HCT116 (cell line): ENCODE measurements around the gene ERBB4. TPM values are rescaled to one million over a fixed set of nuclear protein-coding genes. Genes with fewer than 3 reads are reported as not detected.

Experiments used
- ATAC-seq: fragments of 200-7000 bp; cut with Tn5 transposase; 2 replicates; pipeline ENCODE4 v1.9.1; 2020; ENCODE audit warnings: mild to moderate bottlenecking, moderate library complexity
- BruUV-seq: library from RNA; stranded (reverse); fragments of 400-500 nt; replicated peaks from 2 replicates; lab custom pipeline; 2021; lab: Mats Ljungman, UMichigan
- CTCF ChIA-PET: fragments of 300-600 bp; sonication (Branson Sonifier 250); formaldehyde crosslinking; loops from one replicate; lab custom pipeline; 2021; ENCODE audit warnings: antibody characterized with exemption; lab: Charles Lee
- POLR2A ChIA-PET: fragments of 300-600, 350-600 bp; sonication (Branson Sonifier 250); formaldehyde crosslinking; loops from one replicate; lab custom pipeline; 2021; ENCODE audit warnings: antibody characterized with exemption; lab: Charles Lee
- RAD21 ChIA-PET, 2 experiments: fragments of 300-600 bp; sonication (Branson Sonifier 250); formaldehyde crosslinking; loops; one replicate each; lab custom pipeline; 2023; ENCODE audit warnings: low total read pairs in 2 of 2; ENCODE audit not compliant: uncharacterized antibody in 2 of 2, unreplicated experiment in 2 of 2, low non-redundant PET in 1 of 2; lab: Charles Lee
- DNase-seq: peaks from one replicate; pipeline ENCODE4 v3.0.0-alpha.2; 2010; ENCODE audit warnings: low read depth, low spot score
- H2AFZ ChIP-seq: fragments of 200-600 bp; shearing (Covaris generic), sonication (generic); 2 replicates; pipeline ENCODE4 v1.6.1; 2017; ENCODE audit warnings: low read depth, mixed run types, mixed read lengths, antibody characterized with exemption, low read length; ENCODE audit not compliant: poor library complexity, severe bottlenecking
- H3K27ac ChIP-seq: 2 replicates; pipeline ENCODE4 v1.5.1; 2012; ENCODE audit warnings: low read depth, low read length
- H3K27me3 ChIP-seq: fragments of 200-600 bp; sonication (generic); 2 replicates; pipeline ENCODE4 v1.6.1; 2016; ENCODE audit warnings: mixed run types, low read length, mixed read lengths; ENCODE audit not compliant: insufficient read depth
- H3K36me3 ChIP-seq, 2 experiments: fragments of 200-500 bp in 1 of 2; fragments of 200-600 bp in 1 of 2; sonication (Bioruptor generic) in 1 of 2; sonication (generic) in 1 of 2; 2 replicates each; pipeline versions ENCODE4 v1.5.1 to v1.6.1; 2014 to 2016; ENCODE audit warnings: low read length in 2 of 2, inconsistent platforms in 1 of 2, mixed read lengths in 1 of 2, mixed run types in 1 of 2; ENCODE audit not compliant: insufficient read depth in 2 of 2, control insufficient read depth in 1 of 2
- H3K4me1 ChIP-seq, 2 experiments: fragments of 200-600 bp in 1 of 2; sonication (generic) in 1 of 2; 2 replicates each; pipeline versions ENCODE4 v1.5.1 to v1.6.1; 2012 to 2017; ENCODE audit warnings: low read length in 2 of 2, inconsistent platforms in 1 of 2, mild to moderate bottlenecking in 1 of 2, mixed read lengths in 1 of 2, mixed run types in 1 of 2, moderate library complexity in 1 of 2; ENCODE audit not compliant: insufficient read depth in 2 of 2, control insufficient read depth in 1 of 2
- H3K4me2 ChIP-seq: fragments of 200-600 bp; sonication (generic); 2 replicates; pipeline ENCODE4 v1.6.1; 2017; ENCODE audit warnings: mixed run types, low read length, mixed read lengths
- H3K4me3 ChIP-seq, 2 experiments: fragments of 200-600 bp in 1 of 2; sonication (generic) in 1 of 2; replicated peaks in 1 of 2; 2 replicates each; pipeline ENCODE4 v1.5.1; 2011 to 2016; ENCODE audit warnings: low read length in 2 of 2, control low read depth in 1 of 2, low read depth in 1 of 2, mild to moderate bottlenecking in 1 of 2, mixed read lengths in 1 of 2, mixed run types in 1 of 2
- H3K79me2 ChIP-seq: fragments of 200-600 bp; sonication (generic); 2 replicates; pipeline ENCODE4 v1.6.1; 2017; ENCODE audit warnings: mild to moderate bottlenecking, mixed run types, low read length, moderate library complexity, mixed read lengths; ENCODE audit not compliant: insufficient read depth
- H3K9ac ChIP-seq: fragments of 200-600 bp; sonication (generic); 2 replicates; pipeline ENCODE4 v1.6.1; 2016; ENCODE audit warnings: low read length, mixed read lengths
- H3K9me2 ChIP-seq: fragments of 200-600 bp; sonication (generic), shearing (Covaris generic); 2 replicates; pipeline ENCODE4 v1.6.1; 2017; ENCODE audit warnings: mixed run types, mild to moderate bottlenecking, moderate library complexity; ENCODE audit not compliant: insufficient read depth
- H3K9me3 ChIP-seq, 2 experiments: fragments of 200-500 bp in 1 of 2; fragments of 200-600 bp in 1 of 2; sonication (Bioruptor generic) in 1 of 2; sonication (generic) in 1 of 2; 2 replicates each; pipeline ENCODE4 v1.6.1; 2014 to 2017; ENCODE audit warnings: low read length in 2 of 2, mixed read lengths in 2 of 2, inconsistent platforms in 1 of 2, low read depth in 1 of 2, mild to moderate bottlenecking in 1 of 2, mixed run types in 1 of 2, moderate library complexity in 1 of 2; ENCODE audit not compliant: control insufficient read depth in 1 of 2, insufficient read depth in 1 of 2
- H4K20me1 ChIP-seq: fragments of 200-600 bp; sonication (generic), shearing (Covaris generic); 2 replicates; pipeline ENCODE4 v1.6.1; 2017; ENCODE audit warnings: mixed run types, mild to moderate bottlenecking, moderate library complexity; ENCODE audit not compliant: insufficient read depth
- CBX3 ChIP-seq: IDR thresholded peaks from 2 replicates; pipeline ENCODE4 v1.6.1; 2012; ENCODE audit warnings: low read depth
- CEBPB ChIP-seq: IDR thresholded peaks from 2 replicates; pipeline ENCODE4 v1.6.1; 2012; ENCODE audit warnings: low read depth
- FOSL1 ChIP-seq: IDR thresholded peaks from 2 replicates; pipeline ENCODE4 v1.6.1; 2012; ENCODE audit warnings: low read depth
- JUND ChIP-seq: IDR thresholded peaks from 2 replicates; pipeline ENCODE4 v1.6.1; 2012
- POLR2A ChIP-seq: IDR thresholded peaks from 2 replicates; pipeline ENCODE4 v1.7.0; 2011; ENCODE audit warnings: borderline replicate concordance; ENCODE audit not compliant: insufficient read depth, insufficient read length; ENCODE audit errors: extremely low read depth
- SIN3A ChIP-seq: IDR thresholded peaks from 2 replicates; pipeline ENCODE4 v1.6.1; 2012; ENCODE audit warnings: low read depth
- SP1 ChIP-seq: IDR thresholded peaks from 2 replicates; pipeline ENCODE4 v1.6.1; 2012; ENCODE audit warnings: low read depth
- ZFX ChIP-seq: fragments of 450-650 bp; IDR thresholded peaks from 2 replicates; pipeline ENCODE4 v1.6.1; 2017
- ZNF274 ChIP-seq: fragments of 200-500 bp; sonication (Bioruptor generic); IDR thresholded peaks from 2 replicates; pipeline ENCODE4 v1.6.1; 2014; ENCODE audit warnings: mild to moderate bottlenecking, low read depth, low read length, inconsistent platforms
- intact Hi-C: fragments of 100-400 bp; cut with micrococcal nuclease; formaldehyde crosslinking; loops from 2 replicates; pipeline ENCODE4 v1.10.0; 2022
- total RNA-seq: library from RNA; stranded (reverse); gene quantifications from one replicate; pipeline ENCODE4 v1.2.1, GENCODE V29; 2021; ENCODE audit not compliant: unreplicated experiment
- TF ChIP-seq, protein P1 (sequence below): IDR thresholded peaks from 2 replicates; pipeline ENCODE4 v1.6.1; 2012
- TF ChIP-seq, protein P2 (sequence below): IDR thresholded peaks from 2 replicates; pipeline ENCODE4 v1.6.1; 2012
- TF ChIP-seq, protein P3 (sequence below), 3 experiments: fragments of 200-600 bp in 1 of 3; sonication (generic) in 1 of 3; IDR thresholded peaks in 2 of 3; conservative IDR thresholded peaks in 1 of 3; 2 replicates each; pipeline ENCODE4 v1.5.1; 2012 to 2017; ENCODE audit warnings: low read depth in 2 of 3, low read length in 2 of 3, antibody characterized with exemption in 1 of 3, borderline replicate concordance in 1 of 3, control low read depth in 1 of 3, mild to moderate bottlenecking in 1 of 3, mixed read lengths in 1 of 3, mixed run types in 1 of 3, moderate library complexity in 1 of 3; ENCODE audit not compliant: insufficient read depth in 1 of 3
- TF ChIP-seq, protein P4 (sequence below): IDR thresholded peaks from 2 replicates; pipeline ENCODE4 v1.6.1; 2011; ENCODE audit warnings: mild to moderate bottlenecking, low read length, moderate library complexity; ENCODE audit not compliant: insufficient replicate concordance; ENCODE audit errors: extremely low read depth
- TF ChIP-seq, protein P5 (sequence below): IDR thresholded peaks from 2 replicates; pipeline ENCODE4 v1.6.1; 2012; ENCODE audit warnings: low read depth

Gene ERBB4
- total RNA-seq, 1 experiment from 2014 or later: 0.10 TPM

DNA sequence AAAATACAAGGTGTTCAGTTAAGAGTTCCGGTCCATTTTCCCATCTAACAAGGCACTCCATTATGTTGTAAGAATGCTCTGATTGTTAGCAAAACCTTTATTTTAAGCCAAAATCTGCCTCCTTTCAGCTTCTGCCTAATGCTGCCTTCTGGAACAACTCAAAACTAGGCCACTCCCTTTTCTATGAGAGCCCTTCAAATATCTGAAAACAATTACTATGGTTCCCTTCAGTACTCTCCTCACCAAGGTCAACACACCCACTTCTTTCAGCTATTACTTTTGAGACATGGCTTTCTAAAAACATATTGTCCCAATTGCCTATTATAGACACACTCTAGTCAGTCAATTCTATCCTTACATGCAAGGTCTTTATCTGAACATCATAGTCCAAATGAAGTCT lies 429.4 kb downstream of the ERBB4 start:
- POLR2A ChIA-PET: no interaction called here

DNA sequence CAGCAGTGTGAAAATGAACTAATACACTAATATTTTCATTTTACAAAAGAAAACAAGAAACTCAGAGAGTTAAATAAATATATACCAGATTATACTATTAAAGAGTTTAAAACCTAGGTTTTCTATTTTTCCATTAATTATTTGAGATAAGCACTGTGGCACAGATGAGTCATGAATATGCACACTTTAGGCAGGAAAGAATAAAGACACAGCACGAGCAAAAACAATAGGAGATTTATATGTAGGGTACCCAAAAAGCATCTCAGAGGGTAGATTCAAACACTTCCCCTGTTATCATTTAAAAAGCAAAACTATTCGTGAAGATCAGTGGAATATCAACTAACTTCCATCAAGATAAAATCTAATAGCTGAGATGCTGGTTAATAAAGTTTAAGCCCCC lies 430.6 kb downstream of the ERBB4 start:
- intact Hi-C loops: no loop called here
- Histone ChIP-seq H3K4me1 (no peaks in the 10 kb centered on the region), H3K4me3 (no peak overlapping the region), H3K27ac (no peak overlapping the region), H3K27me3 (no peaks in the 10 kb centered on the region), H4K20me1 (no peaks in the 10 kb centered on the region), H3K9me3 (no peaks in the 10 kb centered on the region), H3K9me2 (no peaks in the 10 kb centered on the region), H3K36me3 (no peaks in the 10 kb centered on the region), H3K4me2 (no peak overlapping the region), H3K9ac (no peak overlapping the region), H2AFZ (no peak overlapping the region), H3K79me2 (no peaks in the 10 kb centered on the region)
- CTCF ChIA-PET: no interaction called here
- ATAC-seq: no peak
- DNase-seq: no peak
- RAD21 ChIA-PET: no interaction called here
- BruUV-seq: no TSS peak
- POLR2A ChIA-PET: no interaction called here
- TF ChIP-seq CEBPB: no peak
- TF ChIP-seq, protein P1, sequence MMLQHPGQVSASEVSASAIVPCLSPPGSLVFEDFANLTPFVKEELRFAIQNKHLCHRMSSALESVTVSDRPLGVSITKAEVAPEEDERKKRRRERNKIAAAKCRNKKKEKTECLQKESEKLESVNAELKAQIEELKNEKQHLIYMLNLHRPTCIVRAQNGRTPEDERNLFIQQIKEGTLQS: no peak
- TF ChIP-seq CBX3: no peak
- TF ChIP-seq ZNF274: no peak
- TF ChIP-seq, protein P2, sequence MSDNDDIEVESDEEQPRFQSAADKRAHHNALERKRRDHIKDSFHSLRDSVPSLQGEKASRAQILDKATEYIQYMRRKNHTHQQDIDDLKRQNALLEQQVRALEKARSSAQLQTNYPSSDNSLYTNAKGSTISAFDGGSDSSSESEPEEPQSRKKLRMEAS: no peak
- no peak for TF ChIP-seq JUND
- no peak for TF ChIP-seq SP1
- no peak for TF ChIP-seq ZFX
- no peak for TF ChIP-seq POLR2A
- TF ChIP-seq, protein P3, sequence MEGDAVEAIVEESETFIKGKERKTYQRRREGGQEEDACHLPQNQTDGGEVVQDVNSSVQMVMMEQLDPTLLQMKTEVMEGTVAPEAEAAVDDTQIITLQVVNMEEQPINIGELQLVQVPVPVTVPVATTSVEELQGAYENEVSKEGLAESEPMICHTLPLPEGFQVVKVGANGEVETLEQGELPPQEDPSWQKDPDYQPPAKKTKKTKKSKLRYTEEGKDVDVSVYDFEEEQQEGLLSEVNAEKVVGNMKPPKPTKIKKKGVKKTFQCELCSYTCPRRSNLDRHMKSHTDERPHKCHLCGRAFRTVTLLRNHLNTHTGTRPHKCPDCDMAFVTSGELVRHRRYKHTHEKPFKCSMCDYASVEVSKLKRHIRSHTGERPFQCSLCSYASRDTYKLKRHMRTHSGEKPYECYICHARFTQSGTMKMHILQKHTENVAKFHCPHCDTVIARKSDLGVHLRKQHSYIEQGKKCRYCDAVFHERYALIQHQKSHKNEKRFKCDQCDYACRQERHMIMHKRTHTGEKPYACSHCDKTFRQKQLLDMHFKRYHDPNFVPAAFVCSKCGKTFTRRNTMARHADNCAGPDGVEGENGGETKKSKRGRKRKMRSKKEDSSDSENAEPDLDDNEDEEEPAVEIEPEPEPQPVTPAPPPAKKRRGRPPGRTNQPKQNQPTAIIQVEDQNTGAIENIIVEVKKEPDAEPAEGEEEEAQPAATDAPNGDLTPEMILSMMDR (IDR thresholded peaks at IDR 0.05 in 2 of 3, conservative IDR thresholded peaks at IDR 0.05 in 1 of 3; ENCODE audit: borderline replicate concordance in 1 of 3, insufficient read depth in 1 of 3, low read depth in 2 of 3, low read length in 2 of 3): no peak
- TF ChIP-seq, protein P4, sequence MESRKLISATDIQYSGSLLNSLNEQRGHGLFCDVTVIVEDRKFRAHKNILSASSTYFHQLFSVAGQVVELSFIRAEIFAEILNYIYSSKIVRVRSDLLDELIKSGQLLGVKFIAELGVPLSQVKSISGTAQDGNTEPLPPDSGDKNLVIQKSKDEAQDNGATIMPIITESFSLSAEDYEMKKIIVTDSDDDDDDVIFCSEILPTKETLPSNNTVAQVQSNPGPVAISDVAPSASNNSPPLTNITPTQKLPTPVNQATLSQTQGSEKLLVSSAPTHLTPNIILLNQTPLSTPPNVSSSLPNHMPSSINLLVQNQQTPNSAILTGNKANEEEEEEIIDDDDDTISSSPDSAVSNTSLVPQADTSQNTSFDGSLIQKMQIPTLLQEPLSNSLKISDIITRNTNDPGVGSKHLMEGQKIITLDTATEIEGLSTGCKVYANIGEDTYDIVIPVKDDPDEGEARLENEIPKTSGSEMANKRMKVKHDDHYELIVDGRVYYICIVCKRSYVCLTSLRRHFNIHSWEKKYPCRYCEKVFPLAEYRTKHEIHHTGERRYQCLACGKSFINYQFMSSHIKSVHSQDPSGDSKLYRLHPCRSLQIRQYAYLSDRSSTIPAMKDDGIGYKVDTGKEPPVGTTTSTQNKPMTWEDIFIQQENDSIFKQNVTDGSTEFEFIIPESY: no peak
- no peak for TF ChIP-seq SIN3A
- no peak for TF ChIP-seq FOSL1
- TF ChIP-seq, protein P5, sequence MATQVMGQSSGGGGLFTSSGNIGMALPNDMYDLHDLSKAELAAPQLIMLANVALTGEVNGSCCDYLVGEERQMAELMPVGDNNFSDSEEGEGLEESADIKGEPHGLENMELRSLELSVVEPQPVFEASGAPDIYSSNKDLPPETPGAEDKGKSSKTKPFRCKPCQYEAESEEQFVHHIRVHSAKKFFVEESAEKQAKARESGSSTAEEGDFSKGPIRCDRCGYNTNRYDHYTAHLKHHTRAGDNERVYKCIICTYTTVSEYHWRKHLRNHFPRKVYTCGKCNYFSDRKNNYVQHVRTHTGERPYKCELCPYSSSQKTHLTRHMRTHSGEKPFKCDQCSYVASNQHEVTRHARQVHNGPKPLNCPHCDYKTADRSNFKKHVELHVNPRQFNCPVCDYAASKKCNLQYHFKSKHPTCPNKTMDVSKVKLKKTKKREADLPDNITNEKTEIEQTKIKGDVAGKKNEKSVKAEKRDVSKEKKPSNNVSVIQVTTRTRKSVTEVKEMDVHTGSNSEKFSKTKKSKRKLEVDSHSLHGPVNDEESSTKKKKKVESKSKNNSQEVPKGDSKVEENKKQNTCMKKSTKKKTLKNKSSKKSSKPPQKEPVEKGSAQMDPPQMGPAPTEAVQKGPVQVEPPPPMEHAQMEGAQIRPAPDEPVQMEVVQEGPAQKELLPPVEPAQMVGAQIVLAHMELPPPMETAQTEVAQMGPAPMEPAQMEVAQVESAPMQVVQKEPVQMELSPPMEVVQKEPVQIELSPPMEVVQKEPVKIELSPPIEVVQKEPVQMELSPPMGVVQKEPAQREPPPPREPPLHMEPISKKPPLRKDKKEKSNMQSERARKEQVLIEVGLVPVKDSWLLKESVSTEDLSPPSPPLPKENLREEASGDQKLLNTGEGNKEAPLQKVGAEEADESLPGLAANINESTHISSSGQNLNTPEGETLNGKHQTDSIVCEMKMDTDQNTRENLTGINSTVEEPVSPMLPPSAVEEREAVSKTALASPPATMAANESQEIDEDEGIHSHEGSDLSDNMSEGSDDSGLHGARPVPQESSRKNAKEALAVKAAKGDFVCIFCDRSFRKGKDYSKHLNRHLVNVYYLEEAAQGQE: no peak

More for the DNA sequence above, 429.4 kb downstream of the ERBB4 start:
- CTCF ChIA-PET: no interaction called here
- no peak overlapping the region for H2AFZ ChIP-seq
- ATAC-seq: no peak
- RAD21 ChIA-PET: no interaction called here
- BruUV-seq: no TSS peak
- H3K4me2 ChIP-seq: no peak overlapping the region
- no peak overlapping the region for H3K9ac ChIP-seq
- no peak for DNase-seq
- H3K27ac ChIP-seq: no peak overlapping the region
- no peaks in the 10 kb centered on the region for H3K9me2 ChIP-seq
- H4K20me1 ChIP-seq: no peaks in the 10 kb centered on the region
- intact Hi-C loops: loop anchor here (1.0 kb wide), 1 partner anchor 8 kb away; no protein-coding TSS in a partner anchor
- H3K9me3 ChIP-seq: no peaks in the 10 kb centered on the region
- H3K4me3 ChIP-seq: no peak overlapping the region
- TF ChIP-seq ZFX: no peak
- H3K27me3 ChIP-seq: no peaks in the 10 kb centered on the region
- no peaks in the 10 kb centered on the region for H3K4me1 ChIP-seq
- H3K36me3 ChIP-seq: no peaks in the 10 kb centered on the region
- no peaks in the 10 kb centered on the region for H3K79me2 ChIP-seq
